Activated T-cell treated with anti-CD3 and anti-CD28 coated beads, Interleukin-2, amount 50 U/mL, for 48 hours (primary cell): ENCODE data around the gene DTX4.

Source experiments
- DNase-seq, 2 experiments: peaks; one replicate each; pipeline ENCODE4 v3.0.0-alpha.2; 2020

DTX4 gene

DNA sequence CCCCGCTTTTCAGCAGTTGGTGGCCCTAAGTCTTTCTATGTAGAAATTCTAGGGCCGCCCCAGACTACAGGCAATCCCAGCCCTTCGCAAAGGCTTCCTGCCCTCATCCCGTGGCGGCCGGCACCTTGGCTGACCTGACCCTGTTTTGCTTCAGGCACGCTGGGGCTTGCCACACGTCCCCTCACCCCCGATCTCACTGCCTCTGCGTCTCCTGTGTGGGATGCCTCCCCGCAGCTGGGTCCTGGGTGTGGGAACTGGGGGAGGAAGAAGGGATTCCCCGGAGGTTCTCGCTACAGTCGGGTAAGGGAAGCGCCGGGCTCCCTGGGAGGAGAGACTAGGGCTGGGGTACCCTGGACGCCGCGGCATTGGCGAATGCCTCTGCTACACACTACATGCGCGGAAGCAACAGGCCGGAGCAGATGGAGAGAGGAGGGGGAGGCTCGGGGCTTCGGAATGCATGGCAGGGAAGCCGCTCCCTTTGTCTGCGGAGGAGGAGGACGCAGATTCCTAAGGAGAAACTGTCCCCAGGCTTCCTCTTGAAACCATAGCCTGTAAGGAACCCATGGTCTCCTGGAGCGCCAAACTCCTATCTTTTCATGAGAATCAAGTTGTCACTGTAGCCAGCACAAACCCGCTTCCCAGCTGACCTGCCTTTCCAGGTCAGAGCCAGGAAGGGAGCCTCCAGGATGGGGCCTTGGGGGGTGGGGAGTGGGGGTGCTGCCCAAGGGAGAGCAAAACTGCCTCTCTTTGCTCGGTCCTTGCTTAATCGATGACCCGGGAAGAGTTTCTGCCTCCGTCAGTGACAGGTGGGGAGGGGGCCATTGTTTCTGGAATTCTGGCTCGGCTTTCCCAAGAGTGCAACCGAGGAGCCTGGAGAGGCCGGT lies 1.4 kb downstream of the DTX4 start:
- DNase-seq: peak; percentile 41 to 42

DNA sequence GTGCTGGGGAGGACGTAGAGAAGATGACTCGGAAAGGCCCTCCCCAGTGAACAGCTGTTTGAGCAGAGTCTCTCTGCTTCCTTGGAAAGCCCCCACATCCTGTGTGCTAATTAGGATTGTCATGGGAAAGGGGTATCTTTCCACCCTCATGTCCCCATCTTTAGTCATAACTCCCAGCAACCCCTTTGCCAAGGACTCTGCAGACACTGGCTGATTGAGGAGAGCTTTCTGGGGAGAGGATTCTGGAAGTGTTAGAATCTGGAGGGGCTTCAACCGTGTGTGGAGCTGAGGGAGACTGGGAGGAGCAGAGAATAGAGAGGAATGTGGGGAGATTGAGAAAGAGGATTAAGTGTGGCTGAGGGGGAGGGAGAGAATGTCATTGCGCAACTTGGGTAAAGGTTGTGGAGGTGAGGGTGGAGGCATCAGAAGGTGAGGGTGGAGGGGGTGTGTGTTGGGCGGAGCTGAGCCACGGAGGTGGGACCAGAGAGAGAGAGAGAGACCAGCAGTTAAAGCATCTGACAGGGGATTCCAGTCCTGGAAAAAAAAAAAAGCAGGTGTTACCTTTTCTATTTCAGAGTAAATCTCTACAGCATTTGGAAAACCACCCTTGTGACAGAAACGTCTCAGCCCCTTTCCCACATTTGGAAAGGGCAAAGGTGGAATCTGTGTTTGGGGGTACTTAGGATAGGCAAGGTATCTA lies 2.2 kb downstream of the DTX4 start:
- no peak for DNase-seq

DNA sequence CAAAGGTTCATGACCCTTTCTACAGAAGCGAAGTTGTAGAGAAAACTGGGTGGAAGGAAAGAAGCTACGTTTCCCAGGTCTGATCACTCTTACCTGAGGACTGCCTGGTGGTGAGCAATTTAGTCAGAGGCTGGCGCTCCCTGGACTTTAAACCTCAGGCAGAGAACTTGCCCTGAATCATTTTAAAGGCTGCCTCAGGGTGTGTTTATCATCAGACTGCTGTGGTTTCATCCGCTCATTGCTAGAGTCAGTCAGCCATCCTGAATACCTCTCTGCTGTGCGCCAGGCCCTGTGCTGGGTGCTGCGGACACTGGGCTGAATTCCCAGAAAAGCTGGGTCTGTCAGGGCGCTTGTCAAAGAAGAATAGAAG lies 2.7 kb downstream of the DTX4 start:
- peak in 1 of 2 experiments; percentile 36 for DNase-seq

DNA sequence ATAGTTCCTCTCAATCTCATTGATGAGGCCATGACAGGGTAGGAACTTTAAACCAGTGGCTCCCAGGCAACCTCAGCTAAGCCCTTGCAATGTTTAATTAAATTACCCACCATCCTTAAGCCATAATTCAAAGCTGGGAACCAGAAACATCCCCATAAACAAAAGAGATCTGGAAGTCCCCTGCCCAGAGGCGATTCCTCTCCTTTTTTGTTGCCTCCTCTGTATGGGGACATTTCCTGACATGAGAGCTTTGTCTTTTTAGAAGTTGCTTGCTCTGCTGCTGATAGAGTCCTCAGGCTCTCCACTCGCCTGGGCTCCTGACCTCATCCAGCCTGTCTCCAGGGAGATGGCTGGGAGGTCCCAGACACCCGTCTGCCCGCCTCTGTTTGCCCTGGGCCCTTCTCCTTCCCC lies 3.2 kb downstream of the DTX4 start:
- DNase-seq: no peak

DNA sequence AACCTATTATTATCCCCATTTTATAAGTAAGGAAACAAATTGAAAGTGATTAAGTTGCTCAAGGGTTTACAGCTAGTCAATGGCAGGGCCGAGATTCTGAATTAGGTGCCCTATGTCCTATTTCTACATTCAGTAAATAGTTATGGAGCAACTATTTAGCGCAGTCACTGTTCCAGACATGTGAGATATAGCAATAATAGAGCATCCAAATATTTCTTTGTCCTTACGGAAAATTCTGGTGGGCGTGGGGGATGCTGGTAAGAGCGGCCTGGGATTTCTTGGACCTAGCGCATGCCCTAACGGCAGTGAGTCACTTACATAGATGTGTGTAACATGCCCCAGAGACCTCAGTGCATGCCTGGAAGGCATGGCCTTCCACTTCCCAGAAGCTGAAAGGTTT lies 4.4 kb downstream of the DTX4 start:
- no peak for DNase-seq

DNA sequence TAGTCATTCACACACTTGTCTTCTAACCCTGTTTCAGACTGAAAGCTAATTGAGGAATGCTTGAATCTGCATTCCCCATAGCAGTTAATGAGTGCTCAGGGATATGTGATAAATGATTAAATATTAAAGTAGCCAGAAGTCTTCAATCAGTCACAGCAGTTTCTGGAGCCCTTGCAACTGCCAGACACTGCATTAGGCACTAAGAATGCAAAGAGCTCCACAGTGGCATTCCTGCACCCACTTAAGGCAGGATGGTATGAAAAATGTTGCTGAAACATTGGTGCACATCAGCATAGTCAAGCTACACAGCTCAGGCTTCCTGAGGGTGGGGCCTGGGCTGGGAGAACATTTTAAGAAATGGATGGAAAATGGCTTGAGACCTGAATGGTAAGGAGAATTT lies 6.5 kb downstream of the DTX4 start:
- DNase-seq: no peak

DNA sequence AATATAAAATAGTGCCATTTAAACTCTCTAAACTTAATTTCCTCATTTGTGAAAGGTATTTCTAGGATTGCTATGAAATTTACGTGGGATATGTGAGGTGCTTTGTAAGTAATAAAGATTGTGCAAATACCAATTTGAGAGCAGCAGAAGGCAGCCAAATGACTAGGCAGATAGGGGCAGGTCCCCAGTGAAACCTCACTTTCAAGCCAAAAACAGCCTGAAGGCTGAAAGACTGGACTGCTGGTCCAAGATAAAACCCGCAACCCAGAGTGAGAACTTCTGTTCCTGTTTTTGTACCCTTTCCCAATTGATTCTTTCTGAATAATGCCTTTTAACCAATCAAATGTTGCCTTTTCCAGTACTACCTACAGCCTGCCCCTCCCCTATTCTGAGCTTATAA lies 7.2 kb downstream of the DTX4 start:
- DNase-seq: no peak

DNA sequence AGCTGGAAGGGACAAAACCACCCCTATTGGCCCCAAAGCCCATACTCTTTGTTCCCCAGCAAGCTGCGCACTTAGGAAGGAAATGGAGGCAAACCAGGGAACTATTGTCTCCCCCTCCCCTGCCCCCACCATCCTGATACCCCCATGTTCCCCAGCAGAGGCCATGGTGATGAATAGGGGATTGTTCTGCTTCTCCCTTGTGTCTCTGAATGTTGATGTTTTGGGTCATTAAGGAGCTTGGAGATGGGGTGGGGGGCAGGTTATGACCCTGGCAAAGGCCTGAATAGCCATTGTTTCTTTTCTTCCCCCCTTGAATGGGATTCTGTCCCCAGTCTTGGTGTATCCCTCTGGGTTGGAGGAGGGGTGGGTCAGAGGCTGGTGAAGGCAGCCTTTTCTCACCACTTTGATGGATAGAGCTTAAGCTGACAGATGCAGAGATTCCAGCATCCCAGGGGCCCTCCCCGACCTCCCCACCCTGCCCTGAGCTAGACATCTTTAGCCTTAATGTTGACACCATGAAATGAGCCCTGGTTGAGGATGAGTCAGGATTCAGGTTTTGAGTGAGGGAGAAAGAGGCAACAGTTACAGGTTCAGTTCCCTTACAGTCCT lies 8.3 kb downstream of the DTX4 start:
- no peak for DNase-seq

DNA sequence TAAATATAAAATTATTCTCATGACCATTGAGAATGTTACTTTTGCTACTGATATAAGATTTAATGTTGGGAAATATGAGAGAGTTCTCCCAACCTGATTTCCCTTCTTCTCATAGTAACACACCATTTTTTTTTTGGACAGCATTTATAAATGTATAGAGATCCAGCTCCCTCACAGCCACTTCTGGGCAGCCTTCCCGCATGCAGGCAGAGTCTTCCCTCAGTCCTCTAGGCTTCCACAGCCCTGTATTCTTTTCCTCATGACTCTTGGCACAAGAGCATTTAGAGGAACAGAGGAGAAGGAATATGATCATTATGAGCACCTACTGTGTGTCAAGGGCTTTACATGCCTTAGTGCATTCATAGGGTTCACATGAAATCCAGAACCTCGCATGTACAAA lies 9.0 kb downstream of the DTX4 start:
- DNase-seq: no peak

DNA sequence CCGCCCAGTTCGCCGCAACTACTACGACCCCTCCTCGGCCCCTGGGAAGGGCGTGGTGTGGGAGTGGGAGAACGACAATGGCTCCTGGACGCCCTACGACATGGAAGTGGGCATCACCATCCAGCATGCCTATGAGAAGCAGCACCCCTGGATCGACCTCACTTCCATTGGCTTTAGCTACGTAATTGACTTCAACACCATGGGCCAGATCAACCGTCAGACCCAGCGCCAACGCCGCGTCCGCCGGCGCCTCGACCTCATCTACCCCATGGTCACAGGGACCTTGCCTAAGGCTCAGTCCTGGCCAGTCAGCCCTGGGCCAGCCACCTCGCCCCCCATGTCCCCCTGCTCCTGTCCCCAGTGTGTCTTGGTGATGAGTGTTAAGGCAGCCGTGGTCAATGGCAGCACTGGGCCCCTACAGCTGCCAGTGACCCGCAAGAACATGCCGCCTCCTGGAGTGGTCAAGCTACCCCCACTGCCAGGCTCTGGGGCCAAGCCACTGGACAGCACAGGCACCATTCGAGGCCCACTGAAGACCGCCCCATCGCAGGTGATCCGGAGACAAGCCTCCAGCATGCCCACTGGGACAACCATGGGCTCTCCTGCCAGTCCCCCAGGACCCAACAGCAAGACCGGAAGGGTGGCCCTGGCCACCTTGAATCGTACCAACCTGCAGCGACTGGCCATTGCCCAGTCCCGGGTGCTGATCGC lies 10.0 kb downstream of the DTX4 start:
- no peak for DNase-seq

DNA sequence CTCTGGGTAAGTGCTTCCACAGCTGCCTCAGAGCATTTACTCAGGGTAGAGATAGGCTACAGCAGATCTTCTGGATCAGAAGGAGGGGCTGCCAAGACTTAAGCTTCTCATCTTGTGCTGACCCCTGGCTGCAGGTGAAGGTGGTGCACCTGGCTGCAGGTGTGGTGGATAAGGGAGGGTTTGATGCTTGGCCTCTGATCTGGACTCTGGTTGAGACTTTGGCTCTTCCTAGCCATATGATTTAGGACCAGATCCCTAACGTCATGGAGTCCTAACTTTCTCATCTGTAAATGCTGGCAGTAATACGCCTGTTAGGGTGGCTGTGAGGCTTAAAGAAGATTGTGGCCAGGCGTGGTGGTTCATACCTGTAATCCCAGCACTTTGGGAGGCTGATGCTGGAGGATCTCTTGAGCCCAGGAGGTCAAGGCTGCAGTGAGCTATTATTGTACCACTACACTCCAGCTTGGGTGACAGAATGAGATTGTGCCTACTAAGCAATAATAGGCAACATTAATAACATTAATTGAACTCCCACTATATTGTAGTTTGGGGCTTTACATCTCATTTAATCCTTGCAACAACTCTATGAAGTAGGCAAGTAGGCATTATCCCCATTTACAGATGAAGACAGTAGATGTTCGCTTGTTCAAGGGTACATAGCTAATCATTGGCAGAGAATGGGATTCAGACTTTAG lies 10.7 kb downstream of the DTX4 start:
- no peak for DNase-seq

DNA sequence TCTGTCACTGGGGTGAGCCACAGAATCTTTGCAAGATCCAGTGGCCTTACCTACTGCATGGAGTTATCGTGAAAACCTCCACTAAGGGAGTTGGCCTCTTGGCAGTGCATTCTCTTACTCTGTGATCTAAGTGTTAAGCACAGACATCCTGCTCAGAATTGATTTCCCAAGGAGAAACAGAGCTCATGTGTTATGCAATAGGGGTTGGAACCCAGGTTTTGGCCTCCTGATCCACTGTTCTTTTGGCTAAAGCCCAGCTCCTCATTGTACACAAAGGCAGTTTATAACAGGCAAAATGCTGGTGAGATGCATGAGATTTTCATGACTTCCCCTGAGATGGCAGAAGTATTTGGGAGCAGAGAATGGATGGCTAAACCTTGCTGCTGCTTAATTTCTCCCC lies 11.8 kb downstream of the DTX4 start:
- no peak for DNase-seq

DNA sequence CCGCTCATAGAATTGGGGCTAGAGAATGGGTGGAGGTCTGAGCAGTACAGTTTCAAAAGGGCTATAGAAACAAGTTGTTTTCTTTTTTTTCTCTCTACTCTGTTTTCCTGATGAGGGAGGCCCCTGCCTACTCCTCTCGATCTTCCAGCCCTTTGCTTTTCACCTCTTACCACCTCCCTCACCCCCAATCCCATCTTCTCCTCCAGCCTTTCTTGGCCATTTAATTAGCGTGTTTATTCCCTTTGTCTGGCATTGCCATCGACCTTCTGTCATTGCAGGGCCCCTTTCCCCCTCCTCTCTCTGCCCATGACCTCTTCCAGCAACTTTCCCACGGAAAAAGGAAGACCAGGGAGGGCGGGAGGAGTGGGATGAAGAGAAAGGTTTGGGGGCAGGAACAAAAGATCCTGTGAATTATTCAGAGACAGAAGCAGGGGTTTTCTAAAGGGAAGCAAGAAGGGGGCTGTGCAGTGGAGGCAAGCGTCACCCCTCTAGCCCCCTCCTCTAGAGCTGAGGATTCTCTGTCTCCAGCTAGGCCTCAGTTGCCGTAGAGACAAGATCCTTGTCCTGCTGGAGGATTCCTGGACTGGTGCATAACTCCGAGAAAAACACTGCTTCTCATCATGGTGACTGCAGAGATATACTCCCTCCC lies 12.9 kb downstream of the DTX4 start:
- no peak for DNase-seq

DNA sequence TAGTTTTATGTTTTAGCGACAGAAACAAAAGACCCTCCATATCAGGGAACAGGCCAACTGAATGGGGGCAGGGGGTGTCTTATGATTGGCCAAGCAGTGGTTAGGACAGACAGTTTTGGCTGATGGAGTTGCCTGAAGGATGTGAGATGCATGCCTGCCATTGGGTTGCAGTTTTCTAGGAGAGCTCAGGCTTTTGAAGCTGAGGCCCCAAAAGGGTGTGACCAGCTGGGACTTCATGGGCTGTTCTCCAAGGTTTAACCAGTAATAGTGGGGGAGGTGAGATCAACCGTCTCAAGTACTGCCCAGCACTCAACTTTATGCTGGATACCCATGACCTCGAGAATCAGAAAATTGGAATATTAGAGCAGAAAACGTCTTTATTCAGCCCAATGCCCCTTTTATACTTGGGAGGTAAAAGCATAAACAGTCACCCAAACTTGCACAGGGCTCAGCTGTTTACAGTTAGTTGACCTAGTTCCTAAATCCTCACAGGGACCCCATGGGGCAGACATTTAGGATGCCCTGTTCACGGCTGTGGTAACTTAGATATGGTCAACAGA lies 13.5 kb downstream of the DTX4 start:
- no peak for DNase-seq

DNA sequence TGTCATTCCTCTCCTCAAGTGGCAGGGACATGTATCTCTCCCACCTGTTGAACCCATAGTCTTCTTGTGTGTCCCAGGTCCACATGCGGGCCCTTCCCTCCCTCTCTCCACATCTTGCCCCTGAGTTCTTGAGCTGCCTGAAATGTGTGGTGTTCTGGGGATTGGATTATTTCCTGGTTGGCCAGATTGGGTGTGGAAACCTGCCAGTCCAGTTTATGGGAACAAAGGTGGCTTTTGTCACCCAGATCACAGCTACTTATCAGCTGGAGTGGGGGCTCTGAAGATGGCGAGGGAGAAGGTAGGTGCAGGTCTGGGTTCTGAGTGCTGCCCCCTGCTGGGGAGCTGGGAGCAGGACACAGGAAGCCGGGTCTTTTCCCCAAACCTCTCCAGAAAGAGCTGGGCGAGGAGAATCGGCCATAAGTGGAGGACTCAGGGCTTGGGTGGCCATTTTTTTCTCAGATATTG lies 14.2 kb downstream of the DTX4 start:
- DNase-seq: peak; percentile 67 to 73

DNA sequence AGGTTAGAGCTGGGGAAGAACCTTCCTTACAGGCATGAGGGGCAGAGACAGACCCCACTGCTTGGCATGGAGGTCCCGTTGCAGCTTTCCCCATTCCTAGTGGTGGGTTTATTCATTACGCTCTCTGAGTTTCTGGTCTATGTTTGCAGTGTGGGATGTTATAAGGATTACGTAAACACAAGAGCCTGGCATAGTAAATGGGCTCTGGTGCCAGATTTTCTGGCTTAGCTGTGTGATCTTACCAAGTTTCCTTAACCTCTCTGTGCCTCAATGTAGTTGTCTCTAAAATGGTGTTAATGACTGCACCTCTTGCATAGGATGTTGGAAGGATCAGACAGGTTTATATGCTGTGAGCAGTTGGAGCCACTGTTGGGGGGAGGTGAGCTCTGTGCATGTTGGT lies 15.1 kb downstream of the DTX4 start:
- DNase-seq: no peak

DNA sequence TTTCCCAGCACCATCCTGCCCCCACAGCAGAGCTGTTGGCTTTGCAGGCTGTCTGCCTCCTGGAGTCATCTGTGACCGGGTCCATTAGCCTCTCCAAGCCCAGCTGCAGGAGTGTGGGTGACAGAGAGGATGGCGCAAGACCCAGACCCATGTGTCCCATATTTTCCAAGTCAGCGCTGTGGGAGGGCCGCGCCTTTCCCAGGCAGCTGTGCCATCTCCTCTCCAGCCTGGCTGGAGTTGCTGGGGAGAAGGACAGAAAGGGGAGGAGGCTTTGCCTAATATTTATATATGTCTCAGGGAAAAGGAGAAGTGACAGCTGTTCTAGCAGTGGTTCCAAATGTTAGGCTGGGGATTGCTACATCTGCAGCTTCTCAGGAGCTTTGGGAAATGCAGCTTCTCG lies 15.7 kb downstream of the DTX4 start:
- DNase-seq: no peak

DNA sequence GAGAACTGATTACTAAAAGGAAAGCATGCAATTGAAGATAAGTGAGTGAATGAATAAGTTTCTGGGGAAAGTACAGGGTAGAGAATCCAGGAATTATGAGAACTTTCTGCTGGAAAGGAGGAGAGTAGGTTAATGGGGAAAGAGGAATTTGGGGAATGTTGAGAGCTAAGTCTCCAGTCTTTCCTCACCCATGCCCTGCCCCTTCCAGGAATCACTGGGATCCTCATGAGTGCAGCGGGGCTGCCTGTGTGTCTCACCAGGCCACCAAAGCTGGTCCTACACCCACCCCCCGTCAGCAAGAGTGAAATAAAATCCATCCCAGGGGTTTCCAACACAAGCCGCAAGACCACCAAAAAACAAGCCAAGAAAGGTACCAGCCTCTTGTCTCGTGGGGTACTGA lies 17.0 kb downstream of the DTX4 start:
- DNase-seq: no peak

DNA sequence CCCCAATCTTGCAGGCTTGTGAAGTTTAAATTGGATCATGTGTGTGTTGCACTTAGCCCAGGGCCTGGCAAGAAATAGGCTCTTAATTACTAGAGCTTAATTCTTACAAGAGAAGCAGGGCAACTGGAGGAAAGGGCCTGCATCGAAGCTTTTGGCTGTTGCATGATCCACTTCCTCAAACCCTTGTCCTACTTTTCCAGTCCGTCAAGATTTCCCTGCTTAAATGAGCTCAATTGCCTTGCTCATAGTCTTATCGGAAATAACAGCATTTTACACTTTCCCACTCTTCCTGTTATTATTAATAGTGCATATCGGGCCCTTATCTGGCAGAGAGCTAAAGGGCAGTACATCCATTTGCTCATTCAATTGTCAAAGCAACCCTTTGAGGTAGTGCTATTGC lies 18.1 kb downstream of the DTX4 start:
- DNase-seq: no peak

DNA sequence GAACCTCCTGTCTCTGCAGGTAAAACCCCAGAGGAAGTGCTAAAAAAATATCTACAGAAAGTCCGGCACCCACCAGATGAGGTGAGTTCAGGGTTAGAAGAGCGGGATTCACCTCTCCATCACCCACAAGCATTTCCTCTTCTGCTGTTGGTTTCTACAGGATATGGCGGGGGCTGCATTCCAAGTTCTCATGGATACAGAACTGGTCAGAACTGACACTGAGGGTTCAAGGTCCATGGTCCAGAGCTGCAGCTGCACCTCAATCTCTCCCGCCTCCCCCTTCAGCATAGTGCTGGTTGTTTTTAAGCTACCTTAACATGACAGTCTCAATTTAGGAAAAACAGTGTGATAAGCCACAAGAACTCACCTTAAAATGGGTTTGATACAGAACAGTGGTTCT lies 19.2 kb downstream of the DTX4 start:
- no peak for DNase-seq

DNA sequence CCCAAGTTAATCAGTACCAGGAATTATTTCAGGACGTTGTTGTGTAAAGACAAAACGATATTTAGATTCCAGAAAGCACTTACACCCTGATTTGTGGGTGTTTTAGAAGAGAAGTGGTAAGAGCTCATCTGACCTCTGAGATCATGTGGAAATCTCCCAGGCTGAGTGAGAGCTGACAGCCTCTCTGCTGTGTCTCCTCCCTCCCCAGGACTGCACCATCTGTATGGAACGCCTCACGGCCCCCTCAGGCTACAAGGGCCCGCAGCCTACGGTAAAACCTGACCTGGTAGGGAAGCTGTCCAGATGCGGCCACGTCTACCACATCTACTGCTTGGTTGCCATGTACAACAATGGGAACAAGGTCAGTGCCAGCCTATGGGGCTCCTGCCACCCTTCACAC lies 20.0 kb downstream of the DTX4 start:
- DNase-seq: no peak
